Vagina (tissue), 2 donors: Measurements from ENCODE around the gene INF2. TPM values are rescaled to one million over a fixed set of nuclear protein-coding genes. Genes with fewer than 3 reads are reported as not detected.
"Not testable (repeated sequence)": the region's sequence is repeated elsewhere in the genome, so short reads cannot be mapped to it uniquely, and the experiment has no call there.

Experiments
- DNase-seq, 2 donors: peaks; one replicate each; pipeline ENCODE4 v3.0.0-alpha.2; 2017; ENCODE audit errors: extremely low spot score in 2 of 2
- H3K27ac ChIP-seq: fragments of 200-600 bp; sonication (generic); one replicate; pipeline ENCODE4 v1.5.1; 2019
- H3K27me3 ChIP-seq: fragments of 200-600 bp; sonication (generic); one replicate; pipeline ENCODE4 v1.5.1; 2019
- H3K36me3 ChIP-seq, 2 donors: fragments of 200-600 bp; sonication (generic); one replicate each; pipeline ENCODE4 v1.5.1; 2017 to 2019
- H3K4me1 ChIP-seq: fragments of 200-600 bp; sonication (generic); one replicate; pipeline ENCODE4 v1.5.1; 2019
- H3K4me3 ChIP-seq, 2 donors: fragments of 200-600 bp; sonication (generic); 1 replicate in 1 of 2; 2 replicates in 1 of 2; pipeline ENCODE4 v1.5.1; 2016 to 2019
- H3K9me3 ChIP-seq: fragments of 200-600 bp; sonication (generic); one replicate; pipeline ENCODE4 v1.5.1; 2019
- CTCF ChIP-seq, 3 experiments: fragments of 450-650 bp in 2 of 3; fragments of 200-600 bp in 1 of 3; sonication (generic) in 1 of 3; IDR thresholded peaks; one replicate each; pipeline ENCODE4 v1.5.1; 2017 to 2019; ENCODE audit warnings: antibody characterized with exemption in 3 of 3, mild to moderate bottlenecking in 2 of 3, moderate library complexity in 2 of 3
- POLR2A ChIP-seq, 2 donors: fragments of 450-650 bp; IDR thresholded peaks; one replicate each; pipeline ENCODE4 v1.6.1; 2017; ENCODE audit warnings: antibody characterized with exemption in 2 of 2, mild to moderate bottlenecking in 2 of 2, moderate library complexity in 2 of 2
- POLR2AphosphoS5 ChIP-seq, 2 donors: sonication (generic); formaldehyde crosslinking; IDR thresholded peaks; one replicate each; pipeline ENCODE4 v1.9.0; 2017; ENCODE audit warnings: antibody characterized with exemption in 2 of 2, mild to moderate bottlenecking in 2 of 2, low read depth in 1 of 2; ENCODE audit not compliant: insufficient read depth in 1 of 2
- intact Hi-C: fragments of 100-400 bp; cut with DNase I; formaldehyde crosslinking; loops from one replicate; pipeline ENCODE4 v1.15.1; 2023
- total RNA-seq: library from RNA; depleted of rRNA; stranded (reverse); fragments of >200 nt; gene quantifications from one replicate; pipeline ENCODE4 v1.2.3, GENCODE V29; 2016

Gene INF2
- total RNA-seq, 1 donor from 2014 or later = 49.1 TPM

DNA sequence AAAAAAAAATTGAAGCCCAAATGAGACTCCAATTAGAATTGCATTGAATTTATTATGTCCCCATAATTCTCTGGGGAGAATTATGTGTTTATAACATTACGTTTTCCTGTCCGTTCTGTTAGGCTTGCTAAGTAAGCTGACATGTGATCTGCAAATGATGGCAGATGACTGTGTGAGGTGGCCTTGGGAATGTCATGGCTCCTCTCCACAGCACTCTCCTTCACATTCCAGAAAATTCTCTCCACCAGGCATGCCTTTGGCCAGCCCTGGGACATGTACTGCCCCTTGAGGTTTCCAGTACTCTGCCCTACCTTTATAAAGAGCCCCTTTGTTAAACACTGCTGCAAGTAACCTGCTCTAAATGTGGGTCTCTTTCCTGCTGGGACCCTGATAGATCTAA is 28.3 kb upstream of the INF2 start:
- TF ChIP-seq POLR2AphosphoS5 (IDR thresholded peaks at IDR 0.05; ENCODE audit: insufficient read depth in 1 of 2, low read depth in 1 of 2) = no peak
- no peak for TF ChIP-seq POLR2A (IDR thresholded peaks at IDR 0.05)
- no peak overlapping the region for H3K4me3 ChIP-seq
- H3K27ac ChIP-seq = no peak overlapping the region
- no peak for DNase-seq
- H3K27me3 ChIP-seq = no peaks in the 10 kb centered on the region
- intact Hi-C loops = no loop called here
- no peaks in the 10 kb centered on the region for H3K9me3 ChIP-seq
- peaks cover 7% of the 10 kb centered on the region for H3K4me1 ChIP-seq
- no peaks in the 10 kb centered on the region for H3K36me3 ChIP-seq

- H3K27ac ChIP-seq, H3K36me3 ChIP-seq, intact Hi-C loops, H3K9me3 ChIP-seq, H3K4me1 ChIP-seq, H3K27me3 ChIP-seq, H3K4me3 ChIP-seq, DNase-seq: not testable (repeated sequence)
Measured at GRCh38 chr14:104661528-104662157, 27.8 kb upstream of the INF2 start.

- H3K27me3 ChIP-seq, intact Hi-C loops, H3K4me1 ChIP-seq, H3K4me3 ChIP-seq, H3K9me3 ChIP-seq, DNase-seq, H3K36me3 ChIP-seq, H3K27ac ChIP-seq: not testable (repeated sequence)
Measured at GRCh38 chr14:104662472-104662871, 26.9 kb upstream of the INF2 start.

DNA sequence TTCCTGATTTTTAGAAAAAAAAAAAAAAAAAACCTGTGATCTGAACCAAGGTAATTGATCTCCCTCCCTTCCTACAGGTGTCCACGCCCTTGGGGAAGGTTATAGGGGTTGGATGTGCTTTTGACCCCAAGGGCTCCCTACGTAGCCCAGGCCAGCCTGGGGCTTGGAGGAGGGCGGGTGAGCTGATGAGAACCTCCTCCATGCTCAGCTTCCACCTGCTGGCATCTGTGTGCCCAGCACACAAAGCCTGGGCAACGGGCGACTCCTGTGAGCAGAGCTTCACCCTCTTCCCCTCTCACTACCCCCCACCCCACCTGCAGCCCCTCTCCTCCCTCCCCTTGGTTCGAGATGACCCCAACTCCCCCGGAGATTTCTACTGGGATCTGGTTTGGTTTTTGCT is 25.3 kb upstream of the INF2 start:
- H3K9me3 ChIP-seq = no peaks in the 10 kb centered on the region
- H3K36me3 ChIP-seq = no peaks in the 10 kb centered on the region
- intact Hi-C loops = no loop called here
- H3K4me1 ChIP-seq = peaks cover 7% of the 10 kb centered on the region
- H3K4me3 ChIP-seq = no peak overlapping the region
- no peaks in the 10 kb centered on the region for H3K27me3 ChIP-seq
- H3K27ac ChIP-seq = no peak overlapping the region
- DNase-seq = no peak
- TF ChIP-seq POLR2AphosphoS5 (IDR thresholded peaks at IDR 0.05; ENCODE audit: insufficient read depth in 1 of 2, low read depth in 1 of 2) = no peak
- TF ChIP-seq CTCF (IDR thresholded peaks at IDR 0.05) = no peak
- no peak for TF ChIP-seq POLR2A (IDR thresholded peaks at IDR 0.05)

- intact Hi-C loops = no loop called here
- TF ChIP-seq POLR2A (IDR thresholded peaks at IDR 0.05) (no peak), CTCF (IDR thresholded peaks at IDR 0.05) (no peak)
- no peaks in the 10 kb centered on the region for H3K36me3 ChIP-seq
Measured at GRCh38 chr14:104664588-104664987, 24.8 kb upstream of the INF2 start.

GRCh38 chr14:104665114-104665656 is 24.2 kb upstream of the INF2 start:
- Histone ChIP-seq H3K4me3 (no peak overlapping the region), H3K4me1 (peaks cover 7% of the 10 kb centered on the region), H3K27me3 (no peaks in the 10 kb centered on the region), H3K36me3 (no peaks in the 10 kb centered on the region), H3K9me3 (no peaks in the 10 kb centered on the region), H3K27ac (no peak overlapping the region)
- DNase-seq = no peak
- intact Hi-C loops = no loop called here
- TF ChIP-seq CTCF (IDR thresholded peaks at IDR 0.05) (no peak), POLR2A (IDR thresholded peaks at IDR 0.05) (no peak), POLR2AphosphoS5 (IDR thresholded peaks at IDR 0.05; ENCODE audit: insufficient read depth in 1 of 2, low read depth in 1 of 2) (no peak)

More at GRCh38 chr14:104664588-104664987, 24.8 kb upstream of the INF2 start:
- Histone ChIP-seq H3K9me3 (no peaks in the 10 kb centered on the region), H3K27me3 (no peaks in the 10 kb centered on the region), H3K27ac (no peak overlapping the region), H3K4me1 (peaks cover 7% of the 10 kb centered on the region), H3K4me3 (no peak overlapping the region)
- no peak for DNase-seq
